Raji (cell line): ENCODE measurements around the gene UST.

ENCODE experiments used
- POLR2A ChIP-seq: IDR thresholded peaks from 2 replicates; pipeline ENCODE4 v1.6.1; 2011; ENCODE audit warnings: low read depth, low read length, control low read depth; ENCODE audit not compliant: insufficient read depth

UST gene

GRCh38 chr6:148912252-148912651 is 165.4 kb downstream of the UST start:
- no peak for TF ChIP-seq POLR2A

- no peak for TF ChIP-seq POLR2A
Observed at GRCh38 chr6:148915810-148916209, 169.0 kb downstream of the UST start.

DNA sequence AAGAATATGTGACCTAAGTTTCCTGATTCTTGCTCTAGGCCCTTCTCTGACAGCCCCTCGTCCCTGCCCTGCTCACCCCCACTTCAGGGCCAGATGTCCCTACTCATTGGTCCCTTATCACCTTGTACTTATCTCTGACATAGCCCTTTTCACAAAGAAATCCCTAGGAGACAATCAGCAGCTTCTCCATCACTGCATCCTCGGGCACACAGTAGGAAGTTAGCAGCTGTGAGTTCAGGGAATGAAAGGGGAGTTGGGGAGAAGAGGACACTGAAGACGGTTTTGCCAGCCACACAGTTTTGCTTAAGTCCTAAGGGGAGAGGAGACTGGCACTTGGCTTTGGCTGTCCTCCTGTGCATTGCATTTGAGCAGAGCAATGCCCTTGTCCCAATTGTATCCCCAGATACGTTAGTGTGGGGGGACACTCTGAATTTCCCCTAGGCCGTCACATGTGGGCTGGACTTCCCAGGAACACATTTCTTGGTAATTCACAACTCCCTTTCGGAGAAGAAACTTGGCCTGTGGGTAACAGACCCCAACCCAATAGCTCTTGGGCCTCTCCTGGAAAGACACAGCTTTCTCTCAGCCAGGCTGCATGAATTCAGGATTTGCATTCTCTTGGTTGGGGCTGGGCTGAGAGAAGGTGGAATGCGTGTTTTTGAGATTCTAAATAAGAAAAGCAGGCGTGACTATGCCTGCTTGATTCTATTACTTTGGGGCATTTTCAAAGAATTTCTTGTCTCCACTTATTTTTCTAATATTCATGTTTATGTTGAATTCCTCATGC is 177.6 kb downstream of the UST start:
- no peak for TF ChIP-seq POLR2A

- no peak for TF ChIP-seq POLR2A
Observed at GRCh38 chr6:148925701-148926100, 178.9 kb downstream of the UST start.

- no peak for TF ChIP-seq POLR2A
Observed at GRCh38 chr6:148926478-148926877, 179.6 kb downstream of the UST start.

GRCh38 chr6:148927586-148927985 is 180.8 kb downstream of the UST start:
- TF ChIP-seq POLR2A, result no peak

- TF ChIP-seq POLR2A, result no peak
Observed at GRCh38 chr6:148928811-148929210, 182.0 kb downstream of the UST start.

GRCh38 chr6:148932208-148932607 is 185.4 kb downstream of the UST start:
- TF ChIP-seq POLR2A, result no peak

- TF ChIP-seq POLR2A, result no peak
Observed at GRCh38 chr6:148932731-148933130, 185.9 kb downstream of the UST start.

GRCh38 chr6:148934539-148934938 is 187.7 kb downstream of the UST start:
- TF ChIP-seq POLR2A, result no peak

DNA sequence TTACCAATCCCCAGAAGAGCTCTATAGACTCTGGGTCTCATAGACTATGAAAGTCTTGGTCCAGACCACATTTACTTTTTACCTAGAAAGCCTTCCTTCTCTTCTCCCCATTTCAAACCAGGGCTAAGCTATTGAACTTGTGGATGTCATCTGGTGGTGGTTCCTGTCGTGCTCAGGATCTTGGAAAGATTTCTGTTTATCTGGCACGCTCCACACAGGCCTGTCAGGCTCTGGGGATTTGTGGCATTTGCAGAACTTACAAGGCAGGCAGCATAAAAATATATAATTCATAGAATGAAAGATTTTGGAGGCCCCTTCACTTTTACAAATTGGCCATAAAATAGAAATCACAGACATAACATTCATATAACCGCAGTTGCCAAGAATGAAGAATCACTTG is 188.1 kb downstream of the UST start:
- no peak for TF ChIP-seq POLR2A

DNA sequence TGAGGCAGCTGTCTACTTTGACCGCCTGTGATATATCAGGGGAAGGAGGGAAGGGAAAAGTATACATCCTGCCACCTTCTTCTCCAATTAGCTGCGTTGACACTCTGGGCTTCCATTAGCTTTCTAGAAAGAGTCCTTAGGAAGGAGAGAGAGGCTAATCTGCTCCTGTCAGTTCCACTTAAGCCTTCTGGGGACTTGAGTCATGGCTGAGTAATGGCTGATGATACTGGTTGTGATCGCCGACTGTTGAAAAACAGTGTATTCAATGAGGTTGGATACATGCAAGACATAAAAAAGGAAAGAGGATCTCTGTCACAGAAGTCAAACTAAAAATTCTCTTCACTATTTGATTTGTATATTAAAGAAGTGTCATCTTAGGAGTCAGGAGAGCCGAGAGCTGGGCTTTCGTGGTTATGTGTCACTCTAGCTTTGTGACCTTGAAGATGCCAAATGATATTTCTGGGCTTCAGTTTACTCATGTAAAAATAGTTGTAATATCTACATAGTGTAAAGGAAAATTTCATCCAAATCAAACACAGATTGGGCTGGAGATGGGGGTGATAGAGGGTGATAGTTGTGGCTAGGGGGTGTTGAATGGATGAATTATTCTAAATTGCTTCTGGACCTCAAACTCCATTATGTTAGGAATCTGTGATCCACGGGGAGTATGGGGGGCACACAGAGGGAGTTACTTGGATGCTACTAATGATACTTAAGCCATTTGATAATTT is 189.0 kb downstream of the UST start:
- TF ChIP-seq POLR2A, result no peak

DNA sequence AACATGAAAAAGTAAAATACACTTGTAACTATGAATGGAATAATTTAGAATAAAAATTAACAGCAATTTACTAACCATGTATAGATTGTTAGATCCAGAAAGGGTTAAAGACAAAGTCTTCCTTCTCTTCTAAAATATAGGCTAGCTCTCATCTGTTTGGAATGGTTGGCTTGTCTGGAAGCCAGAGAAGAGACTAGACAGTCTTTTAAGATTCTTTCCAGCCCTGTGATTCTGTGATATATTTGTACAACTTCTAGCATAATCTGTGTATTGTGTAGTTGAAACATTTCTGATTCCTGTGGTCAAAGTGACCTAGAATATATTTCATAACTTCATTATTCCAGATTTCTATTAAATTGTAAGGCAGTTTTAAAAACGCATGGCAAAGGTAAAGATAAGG is 196.6 kb downstream of the UST start:
- no peak for TF ChIP-seq POLR2A

GRCh38 chr6:148944608-148945007 is 197.8 kb downstream of the UST start:
- TF ChIP-seq POLR2A, result no peak

- no peak for TF ChIP-seq POLR2A
Observed at GRCh38 chr6:148945301-148946021, 198.6 kb downstream of the UST start.
